ENCODE results near the gene MDFIC2.
"Not testable (repeated sequence)": the region's sequence is repeated elsewhere in the genome, so short reads cannot be mapped to it uniquely, and the experiment has no call there.

MDFIC2 gene

DNA sequence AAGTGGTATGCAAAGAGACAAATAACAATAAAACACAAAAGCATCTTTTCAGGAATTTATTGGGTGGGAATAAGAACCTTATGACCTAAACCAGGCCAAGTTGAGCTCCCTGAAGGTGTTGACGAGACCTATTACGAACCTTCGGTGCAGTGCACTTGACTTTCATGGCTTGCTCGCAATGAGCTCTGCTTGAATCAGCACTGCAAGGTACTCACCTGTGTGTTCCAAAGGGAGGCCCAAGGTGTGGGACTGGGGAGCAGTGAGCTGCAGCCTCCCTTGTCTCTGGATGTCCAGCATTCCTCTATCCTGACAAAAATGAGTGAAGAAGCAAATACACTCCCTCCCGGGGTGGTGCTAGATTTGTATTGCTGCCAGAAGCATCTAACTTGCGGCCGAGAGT, at the start of gene MDFIC2:
Gene MDFIC2, minus strand, starts transcription at position 303 of the 400 bp plus-strand sequence. CDS start 665 bp downstream, outside the sequence.
- DNase-seq, result no peak

- DNase-seq, result no peak
Measured at GRCh38 chr3:70360979-70361760, 48.7 kb upstream of the MDFIC2 start.

DNA sequence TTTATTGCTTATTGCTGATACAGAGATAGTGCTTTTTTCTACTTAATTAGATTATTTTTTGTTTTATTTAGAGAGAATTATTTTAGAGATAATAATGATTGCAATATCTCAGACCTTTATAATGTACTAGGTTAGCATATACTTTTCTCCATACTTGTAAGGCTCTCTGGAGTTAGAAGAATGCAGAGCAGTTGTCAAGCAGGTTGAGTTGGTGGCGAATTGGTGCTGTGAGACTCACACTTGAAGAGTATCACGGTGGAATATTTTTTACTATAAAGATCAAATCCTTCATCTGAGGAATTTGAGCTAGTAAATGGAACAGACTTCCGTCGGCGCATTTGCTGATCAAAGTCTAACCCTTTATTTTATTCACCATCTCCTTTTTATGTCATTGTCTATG, 47.3 kb upstream of the MDFIC2 start:
- no peak for DNase-seq

DNA sequence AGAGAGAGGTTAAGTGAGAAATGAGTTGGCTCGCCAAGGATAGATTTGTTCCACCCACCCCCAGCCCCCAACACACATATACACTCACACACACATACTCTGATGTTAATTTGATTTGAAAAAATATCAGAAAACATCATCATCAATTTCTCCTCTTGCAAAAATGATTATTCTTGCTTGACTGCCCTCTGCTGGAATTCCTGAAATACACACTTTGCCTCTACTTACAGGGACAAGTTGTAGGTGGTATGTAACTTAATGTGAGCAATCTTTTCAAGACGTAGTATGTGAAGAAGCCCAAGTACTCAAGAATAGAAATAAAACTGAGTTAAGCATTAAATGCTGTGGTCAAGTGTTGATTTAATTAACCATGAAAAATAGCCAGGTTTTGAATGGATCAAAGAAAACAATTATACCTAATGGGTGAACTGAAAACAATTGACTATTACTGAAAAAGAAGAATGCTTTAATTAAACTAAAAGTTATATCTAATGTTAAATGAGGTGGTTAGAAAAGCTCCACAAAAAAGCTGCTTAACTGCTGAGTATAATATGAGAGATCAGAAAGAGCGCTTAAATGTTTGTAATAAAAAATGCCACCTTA, 46.6 kb upstream of the MDFIC2 start:
- DNase-seq, result peak; percentile 24

GRCh38 chr3:70352215-70352614, 39.8 kb upstream of the MDFIC2 start:
- DNase-seq, result no peak

GRCh38 chr3:70342149-70342548, 29.7 kb upstream of the MDFIC2 start:
- no peak for DNase-seq

DNA sequence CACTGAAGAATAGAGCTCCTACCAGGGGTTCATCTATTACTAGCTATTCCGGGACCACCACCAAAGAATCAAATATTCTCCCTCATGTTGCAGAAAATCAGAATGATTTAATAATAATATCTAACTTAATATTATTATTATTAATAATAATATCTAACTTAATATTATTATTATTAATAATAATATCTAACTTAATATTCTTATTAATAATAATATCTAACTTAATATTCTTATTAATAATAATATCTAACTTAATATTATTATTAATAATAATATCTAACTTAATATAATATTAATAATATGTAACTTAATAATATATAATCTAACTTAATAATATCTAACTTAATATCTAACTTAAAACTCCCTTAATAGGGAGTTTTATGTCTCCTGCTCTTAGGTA, 24.4 kb upstream of the MDFIC2 start:
- not testable (repeated sequence) for DNase-seq

DNA sequence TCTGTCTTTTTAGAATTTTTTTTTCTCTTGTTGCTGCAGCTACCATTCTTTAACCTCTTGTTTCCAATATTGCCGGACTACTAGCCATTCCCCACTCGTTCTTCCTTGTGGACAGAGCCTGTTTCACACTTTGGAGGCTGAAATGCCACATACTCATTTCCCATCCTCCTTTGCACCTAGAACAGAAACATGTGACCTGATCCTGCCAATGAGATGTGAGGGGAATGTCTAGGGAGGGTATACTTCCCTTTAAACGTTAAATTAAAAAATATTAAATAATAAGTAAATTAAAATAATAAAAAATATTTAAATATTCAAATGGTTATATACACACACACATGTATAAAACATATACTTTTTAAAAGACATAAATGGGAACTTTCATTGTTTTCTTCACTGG, 20.6 kb upstream of the MDFIC2 start:
- DNase-seq, result no peak

GRCh38 chr3:70315021-70315420, 2.6 kb upstream of the MDFIC2 start:
- DNase-seq, result no peak

GRCh38 chr3:70310809-70311208, 1.6 kb downstream of the MDFIC2 start:
- DNase-seq, result no peak

GRCh38 chr3:70309591-70309990, 2.8 kb downstream of the MDFIC2 start:
- no peak for DNase-seq

GRCh38 chr3:70308760-70309159, 3.7 kb downstream of the MDFIC2 start:
- no peak for DNase-seq

DNA sequence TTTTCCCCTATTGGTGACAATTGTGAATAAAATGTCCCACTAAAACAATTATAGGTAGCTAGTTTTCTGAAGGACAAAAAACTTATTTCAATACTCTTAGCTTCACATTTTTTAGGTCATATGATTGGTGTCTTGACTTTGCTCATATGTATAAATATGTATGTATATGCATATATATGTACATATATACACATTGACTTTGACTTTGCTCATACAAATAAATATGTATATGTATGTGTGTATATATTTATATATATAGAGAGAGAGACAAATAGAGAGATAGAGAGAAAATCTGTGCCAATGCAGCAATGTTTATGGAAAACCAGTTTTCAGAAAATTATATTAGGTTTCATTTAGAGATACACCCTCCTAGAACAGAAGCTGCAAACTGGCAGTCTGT, 5.7 kb downstream of the MDFIC2 start:
- no peak for DNase-seq

DNA sequence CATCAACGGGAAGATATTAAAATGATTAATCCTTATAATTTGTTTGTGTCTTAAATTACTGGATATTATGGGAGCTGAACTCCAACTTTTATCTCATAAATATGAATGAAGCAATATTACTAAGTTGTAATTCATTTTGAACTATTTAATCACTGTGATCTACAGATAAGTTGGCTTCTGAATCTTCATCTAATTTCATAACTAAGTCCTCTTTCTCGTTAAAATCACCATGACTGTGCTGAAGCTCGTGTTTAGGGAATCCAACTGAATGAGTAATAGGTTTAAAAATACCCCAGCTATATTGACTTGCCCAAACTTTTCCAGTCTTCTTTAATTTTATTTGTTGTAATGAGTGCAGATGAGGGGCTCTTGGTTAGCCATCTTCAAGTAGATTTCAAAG, 14.1 kb downstream of the MDFIC2 start:
- no peak for DNase-seq

DNA sequence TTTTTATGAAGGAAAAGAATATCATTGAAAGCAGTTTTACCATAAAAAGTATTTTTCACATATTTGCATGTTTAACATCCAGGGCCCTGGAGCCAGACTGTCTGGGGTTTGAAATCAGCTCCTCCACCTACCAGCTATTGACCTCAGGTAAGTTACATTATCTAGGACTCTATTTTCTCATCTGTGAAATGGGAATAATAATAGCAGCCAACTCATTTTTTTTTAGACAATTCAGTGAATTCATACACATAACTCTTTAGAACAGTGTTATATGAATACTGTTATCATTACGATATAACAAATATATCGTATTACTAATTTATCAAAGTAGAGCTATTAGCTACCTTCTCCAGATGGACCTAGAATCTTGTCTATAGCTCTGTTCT, 21.3 kb downstream of the MDFIC2 start:
- DNase-seq, result no peak

- not testable (repeated sequence) for DNase-seq
Measured at GRCh38 chr3:70290431-70291096, 21.9 kb downstream of the MDFIC2 start.

- DNase-seq, result no peak
Measured at GRCh38 chr3:70281663-70282062, 30.8 kb downstream of the MDFIC2 start.

DNA sequence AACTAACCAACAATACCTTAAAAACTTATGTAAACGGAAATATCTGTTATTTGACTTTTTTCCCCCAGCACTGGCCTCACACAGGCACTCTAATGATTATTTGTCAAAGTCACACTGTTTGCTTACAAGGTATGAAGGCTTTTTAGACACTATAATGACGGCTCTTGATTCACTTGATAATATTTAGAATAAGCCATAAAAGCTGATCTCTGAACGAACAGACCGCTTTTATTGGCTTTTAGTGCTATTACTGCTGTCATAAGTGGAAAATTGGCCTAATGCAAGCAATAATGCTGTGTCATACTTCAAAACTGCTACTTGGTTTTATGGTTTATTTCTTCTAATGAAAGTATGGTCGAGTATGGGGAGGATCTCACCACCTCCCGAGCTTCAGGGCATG, 35.1 kb downstream of the MDFIC2 start:
- no peak for DNase-seq

DNA sequence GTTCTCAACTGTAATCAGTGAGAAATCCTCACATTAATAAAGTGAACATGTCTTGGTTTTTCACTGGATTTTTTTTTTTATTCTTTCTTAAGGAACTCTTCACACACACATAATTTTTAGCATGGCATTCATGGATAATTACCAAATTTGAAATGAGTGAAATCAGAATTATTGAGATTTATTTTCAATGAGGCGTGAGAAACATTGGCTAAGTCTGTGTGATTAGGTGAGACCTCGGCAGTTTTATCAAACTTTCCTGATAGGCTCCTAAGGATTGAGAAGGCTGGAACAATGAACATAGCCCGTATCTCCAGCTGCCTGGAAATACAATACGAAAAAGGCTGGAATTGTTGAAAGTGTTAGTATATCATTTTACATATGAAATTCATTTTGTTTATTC, 35.5 kb downstream of the MDFIC2 start:
- no peak for DNase-seq

DNA sequence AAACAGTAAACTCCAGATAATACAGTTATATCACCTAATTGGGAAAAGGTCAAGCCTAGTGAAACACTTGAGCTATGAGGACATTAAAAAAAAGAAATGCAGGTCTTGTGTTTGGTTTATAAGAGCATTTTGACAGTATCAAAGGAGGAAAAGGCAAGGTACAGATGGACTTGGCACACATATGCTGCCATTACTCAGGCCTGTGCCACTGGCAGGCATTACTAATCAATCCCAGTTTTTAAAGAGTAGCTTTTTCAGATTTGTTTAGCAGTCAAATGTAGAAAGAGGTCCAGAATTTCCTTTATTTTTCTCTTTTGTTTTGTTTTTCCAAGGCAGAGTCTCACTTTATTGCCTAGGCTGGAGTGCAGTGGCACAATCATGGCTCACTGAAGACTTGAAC, 38.9 kb downstream of the MDFIC2 start:
- no peak for DNase-seq

- DNase-seq, result no peak
Measured at GRCh38 chr3:70272798-70273197, 39.6 kb downstream of the MDFIC2 start.

- DNase-seq, result no peak
Measured at GRCh38 chr3:70264122-70264780, 48.2 kb downstream of the MDFIC2 start.

DNA sequence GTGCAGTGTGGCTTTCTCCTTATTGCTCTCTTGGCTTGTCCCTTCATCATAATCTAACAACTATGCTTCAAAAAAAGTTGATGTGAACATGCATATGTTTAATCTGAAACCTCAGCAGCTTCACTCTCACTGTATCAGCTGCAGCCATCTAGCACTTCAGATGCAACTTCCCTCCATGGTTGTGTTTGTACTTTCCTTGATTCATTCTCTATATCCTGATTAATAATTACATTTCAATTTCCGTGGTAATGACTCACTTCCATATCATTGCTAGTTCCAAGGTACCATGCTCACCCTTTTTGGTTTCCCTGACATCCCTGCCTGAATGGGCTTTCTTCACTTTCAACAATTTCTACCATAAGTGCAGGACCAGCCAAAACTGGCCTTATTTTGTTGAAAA, 51.2 kb downstream of the MDFIC2 start:
- no peak for DNase-seq

DNA sequence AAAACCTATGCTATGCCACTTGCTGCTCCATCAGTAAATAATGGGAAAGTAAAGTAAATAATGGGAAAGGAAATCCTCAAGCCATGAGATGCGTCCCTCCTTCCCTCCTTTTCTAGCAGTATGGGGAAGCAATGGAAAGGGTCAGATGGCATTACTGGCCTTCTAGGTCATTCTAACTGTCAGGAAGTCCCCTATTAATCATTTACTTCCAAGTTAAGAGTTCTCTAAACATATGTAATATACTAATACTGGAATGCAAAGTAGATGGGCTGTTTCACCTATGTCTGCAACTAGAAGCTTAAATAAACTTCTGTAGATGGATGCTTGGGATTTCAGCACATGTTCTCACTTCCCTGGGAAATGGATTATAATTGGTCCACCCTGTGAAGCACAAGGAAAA, 55.9 kb downstream of the MDFIC2 start:
- DNase-seq, result no peak
